ENCODE measurements around the gene SNF8.
"Not testable (repeated sequence)": the region's sequence is repeated elsewhere in the genome, so short reads cannot be mapped to it uniquely, and the experiment has no call there.

Gene SNF8

GRCh38 chr17:48944515-48945260, at the start of gene SNF8:
Gene SNF8, minus strand, starts transcription at chr17:48944842. Its CDS starts 108 bp downstream, at chr17:48944734.
- DNase-seq, result peak; percentile 91

- no peak for DNase-seq
These were observed 49.3 kb upstream of the SNF8 start for GRCh38 chr17:48993951-48994350.

- no peak for DNase-seq
These were observed 48.7 kb upstream of the SNF8 start for GRCh38 chr17:48993305-48993704.

- no peak for DNase-seq
These were observed 47.8 kb upstream of the SNF8 start for GRCh38 chr17:48992444-48992843.

GRCh38 chr17:48990882-48991357, 46.3 kb upstream of the SNF8 start:
- DNase-seq, result no peak

- DNase-seq, result no peak
These were observed 44.5 kb upstream of the SNF8 start for GRCh38 chr17:48989100-48989499.

GRCh38 chr17:48985436-48986245, 41.0 kb upstream of the SNF8 start:
- DNase-seq, result no peak

GRCh38 chr17:48981927-48982539, 37.4 kb upstream of the SNF8 start:
- no peak for DNase-seq

GRCh38 chr17:48973806-48974205, 29.2 kb upstream of the SNF8 start:
- DNase-seq, result no peak

- no peak for DNase-seq
These were observed 28.1 kb upstream of the SNF8 start for GRCh38 chr17:48972749-48973097.

- no peak for DNase-seq
These were observed 26.4 kb upstream of the SNF8 start for GRCh38 chr17:48970865-48971687.

- no peak for DNase-seq
These were observed 25.6 kb upstream of the SNF8 start for GRCh38 chr17:48970224-48970623.

GRCh38 chr17:48961516-48962233, 17.0 kb upstream of the SNF8 start:
- DNase-seq, result no peak

- no peak for DNase-seq
These were observed 16.3 kb upstream of the SNF8 start for GRCh38 chr17:48960834-48961515.

- DNase-seq, result no peak
These were observed 9.7 kb upstream of the SNF8 start for GRCh38 chr17:48954300-48954755.

GRCh38 chr17:48952904-48953303, 8.3 kb upstream of the SNF8 start:
- DNase-seq, result no peak

GRCh38 chr17:48951572-48951971, 6.9 kb upstream of the SNF8 start:
- no peak for DNase-seq

- not testable (repeated sequence) for DNase-seq
These were observed 614 bp upstream of the SNF8 start for GRCh38 chr17:48945261-48945651.

- DNase-seq, result no peak
These were observed 11.6 kb downstream of the SNF8 start for GRCh38 chr17:48933035-48933434.

- no peak for DNase-seq
These were observed 14.2 kb downstream of the SNF8 start for GRCh38 chr17:48930435-48930873.

- DNase-seq, result no peak
These were observed 14.9 kb downstream of the SNF8 start for GRCh38 chr17:48929812-48930165.

All from stimulated activated CD4-positive, alpha-beta T cell treated with anti-CD3 and anti-CD28 coated beads, Interleukin-12 subunit alpha, Interleukin-12 subunit beta, amount 100 ng/mL, for 4 hours (primary cell).